ENCODE results near the gene SPOCK3.

Gene SPOCK3

DNA sequence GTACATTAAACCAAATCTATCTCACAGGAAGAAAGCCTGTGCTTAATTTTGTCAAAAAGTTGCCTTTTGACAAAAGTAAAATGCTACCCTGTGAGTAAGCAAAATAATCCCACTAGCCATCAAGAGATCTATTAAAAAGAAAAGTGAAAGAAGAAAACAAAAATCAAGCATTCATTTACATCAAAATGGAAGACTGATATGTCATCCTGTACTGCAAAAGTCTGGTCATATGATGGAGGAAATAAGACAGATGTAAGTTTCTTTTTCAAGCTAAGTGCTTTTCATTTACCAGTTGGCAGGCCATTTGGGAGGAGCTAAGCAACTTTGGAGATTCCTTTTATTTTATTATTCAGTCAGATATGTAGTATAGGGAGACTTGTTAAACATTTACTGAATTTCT, 387.4 kb downstream of the SPOCK3 start:
- DNase-seq (ENCODE audit: low read depth) = no peak
- TF ChIP-seq, protein P1, sequence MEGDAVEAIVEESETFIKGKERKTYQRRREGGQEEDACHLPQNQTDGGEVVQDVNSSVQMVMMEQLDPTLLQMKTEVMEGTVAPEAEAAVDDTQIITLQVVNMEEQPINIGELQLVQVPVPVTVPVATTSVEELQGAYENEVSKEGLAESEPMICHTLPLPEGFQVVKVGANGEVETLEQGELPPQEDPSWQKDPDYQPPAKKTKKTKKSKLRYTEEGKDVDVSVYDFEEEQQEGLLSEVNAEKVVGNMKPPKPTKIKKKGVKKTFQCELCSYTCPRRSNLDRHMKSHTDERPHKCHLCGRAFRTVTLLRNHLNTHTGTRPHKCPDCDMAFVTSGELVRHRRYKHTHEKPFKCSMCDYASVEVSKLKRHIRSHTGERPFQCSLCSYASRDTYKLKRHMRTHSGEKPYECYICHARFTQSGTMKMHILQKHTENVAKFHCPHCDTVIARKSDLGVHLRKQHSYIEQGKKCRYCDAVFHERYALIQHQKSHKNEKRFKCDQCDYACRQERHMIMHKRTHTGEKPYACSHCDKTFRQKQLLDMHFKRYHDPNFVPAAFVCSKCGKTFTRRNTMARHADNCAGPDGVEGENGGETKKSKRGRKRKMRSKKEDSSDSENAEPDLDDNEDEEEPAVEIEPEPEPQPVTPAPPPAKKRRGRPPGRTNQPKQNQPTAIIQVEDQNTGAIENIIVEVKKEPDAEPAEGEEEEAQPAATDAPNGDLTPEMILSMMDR (IDR thresholded peaks at IDR 0.05; ENCODE audit: low read length, missing control alignments) = no peak
- H3K4me3 ChIP-seq (replicated peaks; ENCODE audit: low read depth, low read length) = no peak overlapping the region

DNA sequence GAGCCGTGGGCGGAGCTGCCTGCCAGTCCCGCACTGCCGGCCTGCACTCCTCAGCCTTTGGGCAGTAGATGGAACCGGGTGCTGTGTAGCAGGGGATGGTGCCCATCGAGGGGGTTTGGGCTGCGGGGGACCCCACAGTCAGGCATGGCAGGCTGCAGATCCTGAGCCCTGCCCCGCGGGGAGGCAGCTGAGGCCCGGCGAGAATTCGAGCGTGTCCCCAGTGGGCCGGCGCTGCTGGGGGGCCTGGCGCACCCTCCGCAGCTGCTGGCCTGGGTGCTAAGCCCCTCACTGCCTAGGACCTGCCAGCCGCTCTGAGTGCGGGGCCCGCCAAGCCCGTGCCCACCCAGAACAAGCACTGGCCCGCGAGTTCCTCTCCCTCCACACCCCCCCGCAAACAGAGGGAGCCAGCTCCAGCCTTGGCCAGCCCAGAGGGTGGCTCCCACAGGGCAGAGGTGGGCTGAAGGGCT, 391.5 kb downstream of the SPOCK3 start:
- no peak overlapping the region for H3K4me3 ChIP-seq (replicated peaks; ENCODE audit: low read depth, low read length)
- no peak for DNase-seq (ENCODE audit: low read depth)
- TF ChIP-seq, protein P1 (IDR thresholded peaks at IDR 0.05; ENCODE audit: low read length, missing control alignments) = no peak

DNA sequence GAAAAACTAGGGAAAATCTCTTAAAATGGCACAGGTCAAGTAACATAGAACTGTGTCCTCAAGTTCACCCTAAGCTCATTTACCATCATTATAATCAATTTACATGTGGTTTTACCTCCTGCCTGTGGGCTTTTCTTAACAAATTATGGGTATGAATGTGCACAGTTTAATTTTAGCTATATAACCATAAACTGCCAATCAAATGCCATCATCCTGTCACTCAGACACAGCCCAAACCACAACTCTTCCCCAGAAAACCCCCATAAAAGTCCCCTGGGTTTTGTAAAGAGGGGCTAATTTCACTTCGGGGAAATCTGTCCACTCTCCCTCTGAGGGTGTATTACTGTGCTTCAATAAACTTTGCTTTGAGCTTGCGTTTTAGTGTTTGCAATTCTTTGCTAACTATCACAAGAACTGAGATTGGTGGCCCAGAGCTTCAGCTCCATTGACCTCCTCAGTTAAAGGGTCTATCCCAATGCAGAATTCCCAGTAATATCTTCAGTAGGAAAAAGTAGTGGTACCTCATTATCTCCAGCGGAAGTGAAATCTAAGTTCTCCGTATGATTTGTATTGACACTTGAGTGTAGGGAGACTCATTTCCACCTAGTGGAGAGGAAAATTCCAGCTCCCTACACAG, 394.6 kb downstream of the SPOCK3 start:
- no peak for DNase-seq (ENCODE audit: low read depth)
- no peak overlapping the region for H3K4me3 ChIP-seq (replicated peaks; ENCODE audit: low read depth, low read length)
- TF ChIP-seq, protein P1 (IDR thresholded peaks at IDR 0.05; ENCODE audit: low read length, missing control alignments) = no peak

DNA sequence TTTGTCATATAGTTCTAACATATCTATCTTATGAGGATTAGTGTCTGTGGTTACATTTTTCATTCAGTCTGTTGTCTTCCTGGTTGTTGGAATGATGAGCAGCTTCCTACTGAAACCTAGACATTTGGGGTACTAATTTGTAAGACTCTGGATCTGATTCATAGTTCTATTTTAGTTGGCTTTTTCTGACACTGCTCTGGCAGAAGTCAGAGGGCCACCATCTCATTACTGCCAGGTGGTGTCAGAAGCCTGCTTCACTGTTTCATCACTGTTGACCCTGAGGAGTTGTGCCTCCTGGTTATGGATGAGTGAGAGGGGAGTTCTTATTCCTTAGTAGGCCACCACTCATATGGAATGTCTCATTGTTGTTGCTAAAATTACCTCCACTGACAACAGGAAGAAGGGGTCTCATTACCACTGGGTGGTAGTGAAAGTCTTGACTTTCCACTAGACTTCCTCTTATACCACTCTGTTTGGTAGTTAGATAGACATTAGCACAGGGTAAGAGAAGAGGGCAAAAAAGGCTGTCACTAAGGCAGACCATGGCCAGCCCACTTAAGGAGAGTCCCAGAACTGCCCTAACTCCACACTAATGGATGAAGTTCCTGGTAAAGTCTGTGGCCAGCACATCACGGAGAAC, 395.2 kb downstream of the SPOCK3 start:
- H3K4me3 ChIP-seq (replicated peaks; ENCODE audit: low read depth, low read length) = no peak overlapping the region
- TF ChIP-seq, protein P1 (IDR thresholded peaks at IDR 0.05; ENCODE audit: low read length, missing control alignments) = no peak

DNA sequence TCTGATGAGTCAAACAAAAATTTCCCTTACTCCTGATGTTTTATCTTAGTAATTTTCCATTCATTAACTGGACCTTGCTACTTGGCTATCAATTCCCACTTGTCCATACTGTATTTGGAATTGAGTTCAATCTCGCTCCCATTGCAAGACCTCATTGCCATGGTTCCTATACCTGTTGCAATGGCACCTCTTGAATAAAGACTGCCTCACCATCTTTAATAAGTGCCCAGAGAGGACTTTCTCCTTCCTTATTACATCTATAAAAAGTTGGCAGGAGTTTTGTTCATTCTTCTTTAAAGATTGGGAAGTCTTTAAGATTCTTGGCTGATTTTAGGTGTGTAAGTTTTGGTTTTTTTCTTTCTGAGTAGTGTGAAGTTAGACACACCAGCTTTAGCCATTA, 397.4 kb downstream of the SPOCK3 start:
- H3K4me3 ChIP-seq (replicated peaks; ENCODE audit: low read depth, low read length) = no peak overlapping the region
- no peak for DNase-seq (ENCODE audit: low read depth)
- TF ChIP-seq, protein P1 (IDR thresholded peaks at IDR 0.05; ENCODE audit: low read length, missing control alignments) = no peak

More for the DNA sequence above, 395.2 kb downstream of the SPOCK3 start:
- no peak for DNase-seq (ENCODE audit: low read depth)

DNA sequence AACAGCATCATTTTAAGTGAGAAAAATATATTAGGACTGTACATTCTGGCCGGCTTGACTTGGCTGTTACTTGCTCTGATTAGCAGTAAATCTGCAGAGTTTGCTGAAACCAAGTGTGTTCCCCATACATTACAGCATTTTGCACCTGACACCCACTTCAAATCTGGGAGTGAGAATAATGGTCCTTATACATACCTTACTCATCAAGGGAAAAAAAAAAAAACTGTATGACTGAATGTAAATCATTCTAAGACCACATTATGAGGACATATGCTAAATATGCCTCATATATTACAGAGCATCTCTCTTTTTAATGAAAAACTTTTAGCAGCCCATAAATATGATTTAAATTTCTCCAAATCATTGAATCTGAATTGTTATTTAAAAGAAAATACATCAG, 406.7 kb downstream of the SPOCK3 start:
- H3K4me3 ChIP-seq (replicated peaks; ENCODE audit: low read depth, low read length) = no peak overlapping the region
- TF ChIP-seq, protein P1 (IDR thresholded peaks at IDR 0.05; ENCODE audit: low read length, missing control alignments) = no peak
- DNase-seq (ENCODE audit: low read depth) = no peak
